Endothelial cell of hepatic sinusoid (primary cell): ENCODE data around the gene SIGLEC5.

Experiments
- in situ Hi-C: cut with HindIII; loops from 2 replicates; pipeline ENCODE4 v1.10.0; 2017; ENCODE audit warnings: low sequenced_read_pairs

The SIGLEC5 gene

DNA sequence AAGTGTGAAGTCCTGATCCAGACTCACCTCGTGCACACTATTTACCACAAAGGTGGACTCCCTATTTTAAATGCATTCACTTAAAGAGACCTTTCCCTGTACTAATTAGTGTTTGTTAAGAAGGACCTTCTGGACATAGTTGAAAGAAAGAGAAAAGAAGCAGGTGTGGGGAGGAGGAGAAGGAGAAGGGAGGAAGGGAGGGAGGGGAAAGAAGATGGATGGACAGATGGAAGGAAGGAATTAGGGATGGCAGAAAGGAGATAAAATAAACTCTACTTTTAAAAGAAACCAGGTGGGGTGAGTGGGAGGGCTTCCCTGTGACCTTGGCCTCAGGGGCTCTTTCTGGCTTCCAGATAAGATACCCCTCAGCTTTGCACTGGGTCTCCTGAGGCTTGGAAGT, 37.7 kb downstream of the SIGLEC5 start:
- in situ Hi-C loops: no loop called here

DNA sequence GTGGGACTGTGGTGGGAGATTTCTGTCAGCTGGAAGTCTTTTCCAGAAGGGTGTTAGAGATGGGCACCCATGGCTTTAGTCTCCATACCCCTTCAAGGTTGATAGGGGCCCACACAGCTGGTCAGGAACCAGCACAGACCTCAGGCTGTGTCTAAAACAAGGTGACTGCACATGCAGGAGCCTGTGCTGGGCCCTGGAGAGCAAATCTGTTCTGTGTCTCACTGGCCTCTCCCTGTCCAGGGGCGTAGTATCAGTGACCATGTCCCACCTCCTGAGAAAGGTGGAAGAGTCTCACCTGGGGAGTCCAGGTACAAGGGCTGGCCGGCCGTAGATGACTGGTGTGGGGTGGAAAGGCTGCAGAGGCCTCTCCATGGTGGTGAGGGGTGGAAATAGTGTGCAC, 39.8 kb downstream of the SIGLEC5 start:
- in situ Hi-C loops: no loop called here

DNA sequence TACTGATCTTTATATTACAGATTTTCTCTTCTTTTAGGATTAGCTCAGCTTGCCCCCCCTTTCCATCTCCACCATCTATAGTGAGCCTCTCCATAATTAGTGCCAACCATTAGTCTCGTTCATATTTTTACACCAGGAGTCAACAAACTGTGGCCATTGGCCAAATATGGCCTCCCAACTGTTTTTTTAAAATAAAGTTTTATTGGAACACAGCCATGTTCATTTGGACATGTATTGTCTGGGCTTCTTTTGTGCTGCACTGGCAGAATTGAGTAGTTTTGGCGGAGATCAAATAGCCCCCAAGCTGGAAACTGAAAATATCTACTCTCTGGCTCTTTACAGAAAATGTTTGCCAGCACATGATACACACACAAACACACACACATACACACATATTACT, 40.7 kb downstream of the SIGLEC5 start:
- in situ Hi-C loops: no loop called here

DNA sequence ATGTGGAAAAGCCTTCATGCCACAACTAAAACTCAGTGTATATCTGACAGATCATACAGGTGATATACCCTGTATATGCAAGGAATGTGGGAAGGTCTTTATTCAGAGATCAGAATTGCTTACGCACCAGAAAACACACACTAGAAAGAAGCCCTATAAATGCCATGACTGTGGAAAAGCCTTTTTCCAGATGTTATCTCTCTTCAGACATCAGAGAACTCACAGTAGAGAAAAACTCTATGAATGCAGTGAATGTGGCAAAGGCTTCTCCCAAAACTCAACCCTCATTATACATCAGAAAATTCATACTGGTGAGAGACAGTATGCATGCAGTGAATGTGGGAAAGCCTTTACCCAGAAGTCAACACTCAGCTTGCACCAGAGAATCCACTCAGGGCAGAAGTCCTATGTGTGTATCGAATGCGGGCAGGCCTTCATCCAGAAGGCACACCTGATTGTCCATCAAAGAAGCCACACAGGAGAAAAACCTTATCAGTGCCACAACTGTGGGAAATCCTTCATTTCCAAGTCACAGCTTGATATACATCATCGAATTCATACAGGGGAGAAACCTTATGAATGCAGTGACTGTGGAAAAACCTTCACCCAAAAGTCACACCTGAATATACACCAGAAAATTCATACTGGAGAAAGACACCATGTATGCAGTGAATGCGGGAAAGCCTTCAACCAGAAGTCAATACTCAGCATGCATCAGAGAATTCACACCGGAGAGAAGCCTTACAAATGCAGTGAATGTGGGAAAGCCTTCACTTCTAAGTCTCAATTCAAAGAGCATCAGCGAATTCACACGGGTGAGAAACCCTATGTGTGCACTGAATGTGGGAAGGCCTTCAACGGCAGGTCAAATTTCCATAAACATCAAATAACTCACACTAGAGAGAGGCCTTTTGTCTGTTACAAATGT, 42.7 kb downstream of the SIGLEC5 start:
- in situ Hi-C loops: no loop called here

DNA sequence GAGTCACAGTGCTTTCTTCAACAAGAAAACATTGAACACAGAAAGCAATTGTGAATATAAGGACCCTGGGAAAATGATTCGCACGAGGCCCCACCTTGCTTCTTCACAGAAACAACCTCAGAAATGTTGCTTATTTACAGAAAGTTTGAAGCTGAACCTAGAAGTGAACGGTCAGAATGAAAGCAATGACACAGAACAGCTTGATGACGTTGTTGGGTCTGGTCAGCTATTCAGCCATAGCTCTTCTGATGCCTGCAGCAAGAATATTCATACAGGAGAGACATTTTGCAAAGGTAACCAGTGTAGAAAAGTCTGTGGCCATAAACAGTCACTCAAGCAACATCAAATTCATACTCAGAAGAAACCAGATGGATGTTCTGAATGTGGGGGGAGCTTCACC, 43.4 kb downstream of the SIGLEC5 start:
- in situ Hi-C loops: no loop called here

DNA sequence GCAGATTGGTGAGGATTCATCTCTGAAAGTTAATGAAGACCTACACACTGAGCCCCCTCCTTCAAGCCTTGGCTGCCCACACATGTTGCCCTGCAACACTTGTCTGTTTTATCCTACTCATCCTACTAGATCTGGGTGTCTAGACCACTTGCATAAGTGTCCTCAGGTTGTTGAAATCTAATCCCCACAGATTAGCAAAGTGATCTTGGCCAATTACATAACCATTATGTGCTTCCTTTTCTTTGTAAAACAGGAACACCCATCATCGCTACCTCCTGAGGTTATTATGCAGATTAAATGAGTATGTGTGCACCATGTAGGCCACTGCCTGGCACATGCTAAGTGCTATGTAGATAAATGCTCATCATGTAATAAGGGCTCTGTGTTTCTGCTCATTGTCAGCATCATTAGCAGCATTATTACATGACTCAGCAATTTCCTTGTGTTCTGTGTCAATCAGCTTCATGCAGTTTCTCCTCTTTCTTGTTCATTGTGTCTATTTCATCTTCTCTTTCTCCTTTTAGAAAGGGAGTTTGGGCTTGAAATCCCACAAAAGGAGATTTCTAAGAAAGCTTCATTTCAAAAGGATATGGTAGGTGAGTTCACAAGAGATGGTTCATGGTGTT, 44.0 kb downstream of the SIGLEC5 start:
- in situ Hi-C loops: no loop called here

DNA sequence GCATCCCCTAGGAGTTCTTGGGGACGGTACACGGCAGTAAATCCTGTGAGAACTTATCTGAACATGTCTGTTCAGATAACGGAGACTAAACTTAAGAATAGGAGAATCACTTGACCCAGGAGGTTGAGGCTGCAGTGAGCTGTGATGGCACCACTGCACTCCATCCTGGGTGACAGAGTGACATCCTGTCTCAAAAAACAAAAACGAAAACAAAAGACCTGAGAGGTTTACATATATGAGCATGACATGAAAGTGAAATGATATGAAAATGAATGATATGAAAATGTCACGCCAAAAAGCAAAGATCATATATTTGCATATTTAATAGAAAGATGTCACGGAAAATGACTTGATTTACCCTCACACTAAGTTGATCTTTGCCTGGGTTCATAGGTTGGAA, 53.4 kb downstream of the SIGLEC5 start:
- in situ Hi-C loops: no loop called here

DNA sequence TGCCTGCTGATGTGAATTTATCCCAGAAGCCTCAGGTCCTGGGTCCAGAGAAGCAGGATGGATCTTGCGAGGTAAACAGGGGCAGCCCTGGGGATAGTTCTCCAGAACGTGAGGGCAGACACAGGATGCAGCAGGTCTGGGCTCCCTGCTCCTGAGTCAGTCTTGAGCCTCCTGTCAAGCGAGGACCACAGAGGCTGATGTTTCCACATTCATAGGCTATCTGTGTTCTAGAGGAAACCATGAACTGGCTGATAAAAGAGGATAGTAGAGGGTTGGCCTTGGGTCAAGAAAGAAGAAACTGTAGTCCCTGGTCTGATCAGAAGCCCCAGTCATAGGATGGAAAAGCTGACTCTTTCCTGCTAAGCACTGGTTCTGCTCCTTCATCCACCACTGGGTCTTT, 56.9 kb downstream of the SIGLEC5 start:
- in situ Hi-C loops: no loop called here

DNA sequence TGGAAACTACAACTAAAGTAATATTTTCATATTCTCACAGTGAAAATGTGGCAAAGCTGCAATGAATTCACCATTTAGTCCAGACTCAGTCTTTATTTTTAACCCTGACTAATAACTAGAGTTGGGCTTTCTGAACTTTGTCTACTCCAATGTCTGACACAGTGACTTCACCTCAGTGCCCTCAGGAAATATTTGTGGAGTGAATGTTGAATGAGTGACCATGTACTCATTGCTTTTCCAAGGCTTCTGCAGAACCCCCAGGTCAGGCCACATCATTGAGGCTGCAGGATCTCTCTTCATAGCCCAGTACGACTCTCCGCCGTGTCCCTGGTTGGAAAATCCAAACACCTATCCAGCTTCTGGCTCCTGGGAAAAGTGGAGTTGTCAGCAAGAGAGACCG, 57.3 kb downstream of the SIGLEC5 start:
- in situ Hi-C loops: no loop called here

DNA sequence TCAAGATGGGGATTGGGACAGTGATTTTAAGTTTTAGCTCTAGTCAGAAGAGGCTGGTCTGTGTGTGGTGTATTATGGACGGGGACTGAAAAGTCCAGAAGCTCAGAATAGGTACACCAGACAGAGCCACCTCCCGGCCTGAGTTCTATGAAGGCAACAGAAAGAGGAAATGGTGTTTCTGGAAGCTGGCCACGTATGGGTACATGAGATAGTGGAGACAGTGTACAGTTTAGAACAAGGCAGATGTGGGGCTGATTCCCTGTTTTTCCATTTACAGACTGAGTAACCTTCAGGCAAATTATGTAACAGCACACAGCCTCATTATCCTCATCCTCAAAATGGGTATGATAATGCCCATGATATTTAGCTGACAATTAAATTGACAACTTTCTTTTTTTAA, 57.8 kb downstream of the SIGLEC5 start:
- in situ Hi-C loops: no loop called here

DNA sequence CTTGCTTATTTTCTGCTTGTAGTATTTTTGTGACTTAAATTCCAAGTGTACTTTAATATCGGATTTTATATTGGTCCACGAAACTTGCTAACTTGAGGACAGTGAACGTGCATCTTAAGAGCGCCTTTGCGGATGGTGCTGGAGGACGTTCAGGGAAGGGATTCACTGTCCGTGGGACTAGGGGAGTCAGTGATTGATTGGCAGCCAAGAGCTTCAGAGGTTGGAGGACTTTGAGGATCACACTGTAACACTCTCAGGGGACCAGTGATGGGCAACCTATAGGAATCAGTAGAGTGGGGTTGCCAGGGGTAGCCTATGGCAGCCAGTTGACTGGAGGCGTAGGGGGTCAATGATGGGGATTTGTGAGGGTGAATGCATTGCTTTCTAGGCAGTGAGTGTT, 58.6 kb downstream of the SIGLEC5 start:
- in situ Hi-C loops: no loop called here

DNA sequence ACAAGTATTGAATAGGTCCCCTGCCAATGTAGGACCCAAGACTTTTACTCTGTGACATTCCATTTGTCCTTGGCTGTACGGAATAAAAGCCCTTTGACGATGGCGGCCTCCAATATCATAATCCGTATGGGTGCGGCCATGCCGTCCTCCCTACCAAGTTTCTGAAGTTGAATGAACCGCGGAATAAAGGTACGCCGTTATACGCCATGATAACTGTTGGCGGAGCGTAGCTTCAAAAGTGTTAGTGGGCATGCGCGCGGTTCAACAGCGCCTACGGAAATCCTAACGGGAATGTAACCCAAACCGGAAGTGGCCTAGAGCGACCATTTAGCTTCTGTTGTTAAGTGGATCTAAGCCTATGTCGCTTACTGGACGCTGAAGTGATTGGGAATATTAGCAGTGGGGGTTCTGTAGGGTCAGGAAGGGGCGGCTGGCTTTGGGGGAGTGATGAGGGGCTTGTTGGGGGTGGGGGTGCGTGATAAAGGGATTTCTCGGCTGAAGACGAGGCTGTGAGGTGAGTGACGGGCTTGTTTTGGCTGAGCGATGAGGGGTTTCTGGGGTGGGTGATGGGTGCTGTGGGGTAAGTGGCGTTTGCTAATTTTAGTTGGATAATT, 59.1 kb downstream of the SIGLEC5 start, which contains the start of gene ZNF175:
Gene ZNF175, plus strand, starts transcription at position 322 of the 614 bp plus-strand sequence. CDS start 2,047 bp downstream, outside the sequence.
- in situ Hi-C loops: no loop called here

DNA sequence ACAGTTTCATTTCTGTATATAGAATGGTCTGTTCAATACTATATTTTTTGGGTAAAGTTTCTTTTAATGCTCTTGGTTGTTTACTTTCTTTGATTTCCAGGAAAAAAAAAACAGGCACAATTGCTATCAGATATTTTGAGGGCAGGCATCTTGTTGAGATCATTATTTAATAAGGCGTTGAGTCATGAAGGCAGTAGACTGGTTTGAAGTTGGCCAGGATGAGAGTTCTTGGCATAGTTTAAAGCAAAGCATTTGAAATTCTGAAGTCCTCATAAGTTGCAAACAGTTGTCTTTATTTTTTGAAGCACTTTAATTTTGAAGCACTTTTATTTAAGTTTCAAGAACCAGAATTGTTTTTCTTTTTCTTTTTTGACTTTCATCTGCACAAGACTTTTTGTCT, 61.7 kb downstream of the SIGLEC5 start:
- in situ Hi-C loops: no loop called here

DNA sequence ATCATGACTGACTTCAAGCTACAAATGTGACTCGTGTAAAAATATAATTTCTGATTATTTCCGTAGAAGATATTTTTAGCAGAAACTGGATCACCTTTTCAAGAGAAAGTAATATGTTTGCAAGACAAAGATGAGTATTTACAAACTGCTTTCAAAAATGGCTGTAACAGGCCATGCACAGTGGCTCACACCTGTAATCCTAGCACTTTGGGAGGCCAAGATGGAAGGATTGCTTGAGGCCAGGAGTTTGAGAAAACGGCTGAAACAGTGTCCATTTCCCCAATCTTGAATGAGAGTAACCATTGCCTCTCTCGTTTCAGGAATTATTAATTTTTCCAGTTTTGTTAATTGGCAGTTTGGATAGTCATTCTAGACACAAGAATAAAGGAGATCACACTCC, 62.6 kb downstream of the SIGLEC5 start:
- in situ Hi-C loops: no loop called here

DNA sequence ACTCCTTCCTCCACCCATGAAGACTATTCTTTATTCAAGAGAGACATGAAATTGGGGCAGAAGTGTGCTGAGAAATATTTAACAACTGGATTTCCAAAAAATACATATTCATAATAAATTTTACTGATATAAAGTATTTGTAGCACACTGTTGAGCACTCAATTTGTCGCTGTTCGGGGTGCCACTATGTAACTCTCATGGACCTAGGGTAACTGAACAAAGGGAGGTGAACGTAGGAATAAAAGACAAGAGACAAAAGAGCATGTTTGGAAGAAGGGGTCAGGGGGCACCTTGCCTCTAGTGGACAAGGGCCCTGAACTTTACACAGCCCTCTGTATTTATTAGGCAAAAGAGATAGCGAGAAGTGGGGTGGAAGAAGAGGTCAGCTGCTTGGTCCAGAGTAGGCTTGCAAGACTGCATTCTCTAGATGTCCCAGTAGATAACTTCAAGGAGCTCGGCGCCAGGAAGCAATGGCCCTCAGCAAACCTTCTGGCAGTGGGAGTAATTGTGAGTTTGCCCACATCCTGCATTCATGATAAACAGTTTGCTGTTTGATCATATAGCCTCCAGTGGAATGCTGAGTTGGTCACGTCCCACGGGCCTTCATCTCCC, 63.6 kb downstream of the SIGLEC5 start:
- in situ Hi-C loops: no loop called here

DNA sequence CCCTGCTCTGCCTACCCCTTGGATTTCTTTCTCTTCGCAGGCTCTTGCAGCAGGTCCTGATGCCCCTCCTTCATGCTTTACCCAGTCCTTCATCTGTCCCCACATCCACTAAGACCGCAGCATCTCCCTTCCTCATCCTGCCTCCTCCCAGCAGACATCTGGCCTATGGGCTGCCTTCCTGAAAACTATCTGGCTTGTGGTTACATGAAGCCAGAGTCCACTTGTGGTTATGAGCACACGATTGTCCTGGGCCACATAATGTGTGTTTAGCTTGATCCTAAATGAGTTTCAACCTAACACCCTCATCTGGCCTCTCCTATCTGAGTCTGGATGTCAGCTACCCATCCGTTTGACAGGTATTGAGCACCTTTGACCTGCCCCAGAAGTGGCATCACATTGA, 64.6 kb downstream of the SIGLEC5 start:
- in situ Hi-C loops: no loop called here

DNA sequence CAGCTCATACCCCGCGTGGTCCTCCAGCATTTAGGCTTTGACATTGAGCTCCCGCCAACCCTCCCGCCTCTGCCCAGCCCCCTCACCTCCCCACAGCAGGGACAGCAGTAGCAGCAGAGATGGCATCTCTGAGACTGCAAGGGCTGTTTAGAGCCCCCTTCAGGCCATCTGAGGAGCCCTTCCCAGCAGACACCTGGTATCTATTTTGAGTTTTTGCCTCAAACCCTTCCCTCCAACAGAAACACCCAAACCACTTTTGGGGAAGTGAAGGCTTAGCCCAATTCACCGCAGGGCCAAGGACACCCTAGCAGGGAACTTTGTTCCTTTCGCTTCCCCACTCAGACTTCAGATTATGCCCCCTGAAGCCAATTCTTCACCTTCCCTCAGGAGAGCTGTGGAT, 65.4 kb downstream of the SIGLEC5 start:
- in situ Hi-C loops: no loop called here
